AG09309 (cell line): ENCODE measurements around the gene ATP2B2.

ENCODE experiments used
- DNase-seq: peaks from one replicate; pipeline ENCODE4 v3.0.0-alpha.2; 2010; ENCODE audit warnings: low read depth
- H3K4me3 ChIP-seq: 2 replicates; pipeline ENCODE4 v1.5.1; 2011; ENCODE audit warnings: mild to moderate bottlenecking, low read depth, low read length, moderate library complexity; ENCODE audit not compliant: control insufficient read depth
- CTCF ChIP-seq: IDR thresholded peaks from 2 replicates; pipeline ENCODE4 v1.5.1; 2011; ENCODE audit warnings: mild to moderate bottlenecking, low read depth, low read length, inconsistent platforms; ENCODE audit not compliant: insufficient read depth, control insufficient read depth; ENCODE audit errors: missing control alignments

ATP2B2 gene

GRCh38 chr3:10474847-10475246 lies 30.5 kb downstream of the ATP2B2 start:
- no peak overlapping the region for H3K4me3 ChIP-seq
- DNase-seq, result no peak
- TF ChIP-seq CTCF, result no peak

- TF ChIP-seq CTCF, result no peak
- no peak for DNase-seq
Measured at GRCh38 chr3:10474275-10474646, 31.1 kb downstream of the ATP2B2 start.

GRCh38 chr3:10473581-10474274 lies 31.7 kb downstream of the ATP2B2 start:
- no peak overlapping the region for H3K4me3 ChIP-seq
- no peak for DNase-seq
- TF ChIP-seq CTCF, result no peak

More at GRCh38 chr3:10474275-10474646, 31.1 kb downstream of the ATP2B2 start:
- no peak overlapping the region for H3K4me3 ChIP-seq

- TF ChIP-seq CTCF, result no peak
- DNase-seq, result no peak
- no peak overlapping the region for H3K4me3 ChIP-seq
Measured at GRCh38 chr3:10472877-10473440, 32.4 kb downstream of the ATP2B2 start.

GRCh38 chr3:10471054-10471688 lies 34.2 kb downstream of the ATP2B2 start:
- TF ChIP-seq CTCF, result no peak
- H3K4me3 ChIP-seq, result no peak overlapping the region
- DNase-seq, result no peak

GRCh38 chr3:10470120-10471053 lies 35.0 kb downstream of the ATP2B2 start:
- TF ChIP-seq CTCF, result no peak
- DNase-seq, result no peak
- H3K4me3 ChIP-seq, result no peak overlapping the region
